Liver (tissue), 9 donors: Measurements from ENCODE around the gene ARX. TPM values are rescaled to one million over a fixed set of nuclear protein-coding genes. Genes with fewer than 3 reads are reported as not detected.

Experiments
- DNase-seq: peaks from one replicate; pipeline ENCODE4 v3.0.0-alpha.2; 2017; ENCODE audit warnings: low spot score
- H3K27ac ChIP-seq, 2 donors: one replicate each; pipeline ENCODE4 v1.7.0; 2013; ENCODE audit warnings: inconsistent platforms in 2 of 2, low read length in 2 of 2, control low read depth in 1 of 2, low read depth in 1 of 2, mild to moderate bottlenecking in 1 of 2
- H3K27me3 ChIP-seq, 4 donors: one replicate each; pipeline versions ENCODE4 v1.6.1 to v1.7.0; 2013; ENCODE audit warnings: low read length in 3 of 4, inconsistent platforms in 1 of 4, mild to moderate bottlenecking in 1 of 4, moderate library complexity in 1 of 4; ENCODE audit not compliant: control insufficient read depth in 4 of 4, insufficient read depth in 4 of 4
- H3K36me3 ChIP-seq, 4 donors: one replicate each; pipeline versions ENCODE4 v1.6.1 to v1.7.0; 2013; ENCODE audit warnings: low read length in 3 of 4, mild to moderate bottlenecking in 3 of 4, low read depth in 1 of 4, moderate library complexity in 1 of 4; ENCODE audit not compliant: control insufficient read depth in 4 of 4, insufficient read depth in 3 of 4
- H3K4me1 ChIP-seq, 4 donors: one replicate each; pipeline versions ENCODE4 v1.6.1 to v1.7.0; 2013; ENCODE audit warnings: low read length in 3 of 4, mild to moderate bottlenecking in 3 of 4, moderate library complexity in 1 of 4; ENCODE audit not compliant: control insufficient read depth in 4 of 4, insufficient read depth in 4 of 4
- H3K4me3 ChIP-seq, 3 donors: one replicate each; pipeline versions ENCODE4 v1.6.1 to v1.7.0; 2013; ENCODE audit warnings: low read length in 3 of 3, control low read depth in 1 of 3, low read depth in 1 of 3, mild to moderate bottlenecking in 1 of 3
- H3K9ac ChIP-seq, 2 donors: one replicate each; pipeline ENCODE4 v1.7.0; 2013; ENCODE audit warnings: low read length in 2 of 2, mild to moderate bottlenecking in 2 of 2, moderate library complexity in 2 of 2, control low read depth in 1 of 2, low read depth in 1 of 2
- H3K9me3 ChIP-seq, 4 donors: one replicate each; pipeline versions ENCODE4 v1.6.1 to v1.7.0; 2013; ENCODE audit warnings: low read length in 3 of 4; ENCODE audit not compliant: control insufficient read depth in 4 of 4
- CTCF ChIP-seq: fragments of 150-350 bp; IDR thresholded peaks from 2 replicates; pipeline ENCODE4 v1.5.1; 2017; ENCODE audit warnings: improper control_type of control experiment, low read depth, low read length; ENCODE audit not compliant: missing input control
- FOXA1 ChIP-seq: IDR thresholded peaks from 2 replicates; pipeline ENCODE4 v1.6.1; 2016; ENCODE audit warnings: antibody characterized with exemption
- FOXA2 ChIP-seq: IDR thresholded peaks from 2 replicates; pipeline ENCODE4 v1.6.1; 2016; ENCODE audit warnings: antibody characterized with exemption
- HNF4G ChIP-seq: IDR thresholded peaks from 2 replicates; pipeline ENCODE4 v1.6.1; 2016; ENCODE audit warnings: antibody characterized with exemption
- JUND ChIP-seq, 2 donors: IDR thresholded peaks; 2 replicates each; pipeline ENCODE4 v1.6.1; 2016; ENCODE audit warnings: antibody characterized with exemption in 2 of 2
- RXRA ChIP-seq, 2 donors: IDR thresholded peaks; 2 replicates each; pipeline ENCODE4 v1.6.1; 2017 to 2018; ENCODE audit warnings: antibody characterized with exemption in 2 of 2, mild to moderate bottlenecking in 1 of 2
- SP1 ChIP-seq: IDR thresholded peaks from 2 replicates; pipeline ENCODE4 v1.6.1; 2018; ENCODE audit warnings: antibody characterized with exemption, mild to moderate bottlenecking
- TAF1 ChIP-seq: conservative IDR thresholded peaks from 2 replicates; pipeline ENCODE4 v1.6.1; 2016; ENCODE audit warnings: antibody characterized with exemption, mild to moderate bottlenecking
- YY1 ChIP-seq: IDR thresholded peaks from 2 replicates; pipeline ENCODE4 v1.6.1; 2016; ENCODE audit warnings: antibody characterized with exemption, mild to moderate bottlenecking
- WGBS: extraction: QIAGEN DNeasy Blood & Tissue Kit; methylation state at CpG from one replicate; pipeline ENCODE4 v1.1.7; 2013; 5-methylcytosine and 5-hydroxymethylcytosine counted together
- polyA plus RNA-seq, 2 donors: library from polyadenylated mRNA; stranded (reverse) in 1 of 2; unstranded in 1 of 2; fragments of 200-250 nt in 1 of 2; fragments of >200 nt in 1 of 2; fragmentation: Nextera tagmentation in 1 of 2; extraction: Ambion mirVana in 1 of 2; gene quantifications; one replicate each; pipeline versions ENCODE4 v1.2.1 to v1.2.3, GENCODE V29; 2013 to 2015
- total RNA-seq, 2 donors: library from RNA; depleted of rRNA; stranded (reverse); fragments of >200 nt; gene quantifications; one replicate each; pipeline ENCODE4 v1.2.3, GENCODE V29; 2014
- TF ChIP-seq, protein P1 (sequence below): IDR thresholded peaks from 2 replicates; pipeline ENCODE4 v1.6.1; 2016; ENCODE audit warnings: antibody characterized with exemption, mild to moderate bottlenecking
- donor health status: healthy.
- donor health status: healthy.
- donor health status: healthy.
- donor health status: healthy.
- donor health status: healthy.

ARX gene
- total and polyA plus RNA-seq, 4 donors = not detected

GRCh38 chrX:25003066-25003849, 12.5 kb downstream of the ARX start:
- no peaks in the 10 kb centered on the region for H3K36me3 ChIP-seq
- DNase-seq = no peak
- H3K9me3 ChIP-seq = no peaks in the 10 kb centered on the region
- H3K27me3 ChIP-seq = peaks cover 0 to 19% (median 2%) of the 10 kb centered on the region in 4 donors
- H3K9ac ChIP-seq = no peak overlapping the region
- no peak overlapping the region for H3K27ac ChIP-seq
- no peak for TF ChIP-seq SP1
- no peak for TF ChIP-seq FOXA1
- no peak for TF ChIP-seq JUND (IDR thresholded peaks at IDR 0.05)
- H3K4me3 ChIP-seq = peak overlapping the region in 1 of 3 donors; percentile 38
- peaks cover 7 to 32% (median 14%) of the 10 kb centered on the region in 4 donors for H3K4me1 ChIP-seq
- WGBS = 9% methylated on average over 40 of the region's 40 CpGs

- no peak overlapping the region for H3K27ac ChIP-seq
- WGBS = 5% methylated on average over 33 of the region's 33 CpGs
- no peak for TF ChIP-seq FOXA2
- TF ChIP-seq CTCF = no peak
- DNase-seq = no peak
- H3K9ac ChIP-seq = no peak overlapping the region
- no peaks in the 10 kb centered on the region for H3K36me3 ChIP-seq
- no peaks in the 10 kb centered on the region for H3K9me3 ChIP-seq
- H3K4me3 ChIP-seq = peak overlapping the region in 1 of 3 donors; percentile 38
- peaks cover 7 to 32% (median 14%) of the 10 kb centered on the region in 4 donors for H3K4me1 ChIP-seq
- peaks cover 0 to 16% (median 0%) of the 10 kb centered on the region in 4 donors for H3K27me3 ChIP-seq
These were observed 13.1 kb downstream of the ARX start for GRCh38 chrX:25002661-25003020.

GRCh38 chrX:25001808-25002660, 13.7 kb downstream of the ARX start:
- Histone ChIP-seq H3K36me3 (no peaks in the 10 kb centered on the region), H3K27ac (no peak overlapping the region), H3K4me1 (peaks cover 7 to 29% (median 14%) of the 10 kb centered on the region in 4 donors), H3K4me3 (peak overlapping the region in 1 of 3 donors; percentile 38), H3K9me3 (no peaks in the 10 kb centered on the region), H3K9ac (no peak overlapping the region), H3K27me3 (peaks cover 0 to 16% (median 0%) of the 10 kb centered on the region in 4 donors)
- no peak for DNase-seq
- no peak for TF ChIP-seq FOXA2
- TF ChIP-seq RXRA (IDR thresholded peaks at IDR 0.05) = no peak
- no peak for TF ChIP-seq JUND (IDR thresholded peaks at IDR 0.05)
- TF ChIP-seq YY1 = no peak
- no peak for TF ChIP-seq HNF4G
- TF ChIP-seq CTCF = no peak
- TF ChIP-seq, protein P1, sequence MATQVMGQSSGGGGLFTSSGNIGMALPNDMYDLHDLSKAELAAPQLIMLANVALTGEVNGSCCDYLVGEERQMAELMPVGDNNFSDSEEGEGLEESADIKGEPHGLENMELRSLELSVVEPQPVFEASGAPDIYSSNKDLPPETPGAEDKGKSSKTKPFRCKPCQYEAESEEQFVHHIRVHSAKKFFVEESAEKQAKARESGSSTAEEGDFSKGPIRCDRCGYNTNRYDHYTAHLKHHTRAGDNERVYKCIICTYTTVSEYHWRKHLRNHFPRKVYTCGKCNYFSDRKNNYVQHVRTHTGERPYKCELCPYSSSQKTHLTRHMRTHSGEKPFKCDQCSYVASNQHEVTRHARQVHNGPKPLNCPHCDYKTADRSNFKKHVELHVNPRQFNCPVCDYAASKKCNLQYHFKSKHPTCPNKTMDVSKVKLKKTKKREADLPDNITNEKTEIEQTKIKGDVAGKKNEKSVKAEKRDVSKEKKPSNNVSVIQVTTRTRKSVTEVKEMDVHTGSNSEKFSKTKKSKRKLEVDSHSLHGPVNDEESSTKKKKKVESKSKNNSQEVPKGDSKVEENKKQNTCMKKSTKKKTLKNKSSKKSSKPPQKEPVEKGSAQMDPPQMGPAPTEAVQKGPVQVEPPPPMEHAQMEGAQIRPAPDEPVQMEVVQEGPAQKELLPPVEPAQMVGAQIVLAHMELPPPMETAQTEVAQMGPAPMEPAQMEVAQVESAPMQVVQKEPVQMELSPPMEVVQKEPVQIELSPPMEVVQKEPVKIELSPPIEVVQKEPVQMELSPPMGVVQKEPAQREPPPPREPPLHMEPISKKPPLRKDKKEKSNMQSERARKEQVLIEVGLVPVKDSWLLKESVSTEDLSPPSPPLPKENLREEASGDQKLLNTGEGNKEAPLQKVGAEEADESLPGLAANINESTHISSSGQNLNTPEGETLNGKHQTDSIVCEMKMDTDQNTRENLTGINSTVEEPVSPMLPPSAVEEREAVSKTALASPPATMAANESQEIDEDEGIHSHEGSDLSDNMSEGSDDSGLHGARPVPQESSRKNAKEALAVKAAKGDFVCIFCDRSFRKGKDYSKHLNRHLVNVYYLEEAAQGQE = no peak
- TF ChIP-seq TAF1 = no peak
- 29% methylated on average over 64 of the region's 65 CpGs for WGBS
